Activated T-helper 1 cell treated with anti-CD3 and anti-CD28 coated beads, Interleukin-12 subunit alpha, Interleukin-12 subunit beta, Interleukin-2, Interleukin-4 antibody, amounts not matched to agents 30 ng/mL and 10 ng/mL and 1 ng/mL, durations not matched to agents 14 hours and 24 hours and 36 hours (primary cell): ENCODE data around the gene FDXR. TPM values are rescaled to one million over a fixed set of nuclear protein-coding genes. Genes with fewer than 3 reads are reported as not detected.
"Not testable (repeated sequence)": the region's sequence is repeated elsewhere in the genome, so short reads cannot be mapped to it uniquely, and the experiment has no call there.

Source experiments
- DNase-seq: peaks from one replicate; pipeline ENCODE4 v3.0.0; 2021; ENCODE audit warnings: low spot score
- H3K27ac Mint-ChIP-seq: one replicate; pipeline ENCODE4 v1.8.0; 2021; ENCODE audit warnings: mild to moderate bottlenecking, mixed read lengths
- H3K27me3 Mint-ChIP-seq: one replicate; pipeline ENCODE4 v1.8.0; 2022; ENCODE audit warnings: mild to moderate bottlenecking, moderate library complexity, mixed read lengths; ENCODE audit not compliant: insufficient read depth
- H3K36me3 Mint-ChIP-seq: one replicate; pipeline ENCODE4 v1.8.0; 2021; ENCODE audit warnings: low read depth, mixed read lengths
- H3K4me1 Mint-ChIP-seq: one replicate; pipeline ENCODE4 v1.8.0; 2021; ENCODE audit warnings: low read depth, mixed read lengths
- H3K4me3 Mint-ChIP-seq: one replicate; pipeline ENCODE4 v1.8.0; 2021; ENCODE audit warnings: mild to moderate bottlenecking, moderate library complexity, mixed read lengths
- H3K9me3 Mint-ChIP-seq: one replicate; pipeline ENCODE4 v1.8.0; 2021; ENCODE audit warnings: mixed read lengths
- intact Hi-C: fragments of 100-400 bp; cut with micrococcal nuclease; formaldehyde crosslinking; loops from one replicate; pipeline ENCODE4 v1.15.1; 2024
- total RNA-seq: library from RNA; stranded (reverse); gene quantifications from 2 replicates; pipeline ENCODE4 v1.2.3, GENCODE V29; 2022

FDXR gene
- total RNA-seq, 1 donor from 2014 or later, result 21.5 TPM

GRCh38 chr17:74909097-74909496 is 36.3 kb upstream of the FDXR start:
- H3K4me3 Mint-ChIP-seq, H3K4me1 Mint-ChIP-seq, H3K9me3 Mint-ChIP-seq, H3K36me3 Mint-ChIP-seq, intact Hi-C loops, DNase-seq, H3K27ac Mint-ChIP-seq: not testable (repeated sequence)
- peaks cover 14% of the 10 kb centered on the region for H3K27me3 Mint-ChIP-seq

GRCh38 chr17:74907012-74907411 is 34.2 kb upstream of the FDXR start:
- intact Hi-C loops, result no loop called here
- no peak for DNase-seq

GRCh38 chr17:74906214-74906793 is 33.5 kb upstream of the FDXR start:
- intact Hi-C loops, H3K9me3 Mint-ChIP-seq, DNase-seq, H3K36me3 Mint-ChIP-seq, H3K27ac Mint-ChIP-seq, H3K4me1 Mint-ChIP-seq, H3K4me3 Mint-ChIP-seq: not testable (repeated sequence)
- peaks cover 13% of the 10 kb centered on the region for H3K27me3 Mint-ChIP-seq

More at GRCh38 chr17:74907012-74907411, 34.2 kb upstream of the FDXR start:
- H3K27me3 Mint-ChIP-seq, result peaks cover 13% of the 10 kb centered on the region
- H3K36me3 Mint-ChIP-seq, result no peaks in the 10 kb centered on the region
- no peak overlapping the region for H3K4me3 Mint-ChIP-seq
- no peaks in the 10 kb centered on the region for H3K4me1 Mint-ChIP-seq
- no peaks in the 10 kb centered on the region for H3K9me3 Mint-ChIP-seq
- H3K27ac Mint-ChIP-seq, result no peak overlapping the region

- Mint-ChIP-seq H3K4me3 (no peak overlapping the region), H3K36me3 (no peaks in the 10 kb centered on the region), H3K4me1 (no peaks in the 10 kb centered on the region), H3K9me3 (no peaks in the 10 kb centered on the region), H3K27me3 (peaks cover 13% of the 10 kb centered on the region), H3K27ac (no peak overlapping the region)
- DNase-seq, result no peak
- intact Hi-C loops, result no loop called here
Measured at GRCh38 chr17:74904687-74905409, 32.1 kb upstream of the FDXR start.

DNA sequence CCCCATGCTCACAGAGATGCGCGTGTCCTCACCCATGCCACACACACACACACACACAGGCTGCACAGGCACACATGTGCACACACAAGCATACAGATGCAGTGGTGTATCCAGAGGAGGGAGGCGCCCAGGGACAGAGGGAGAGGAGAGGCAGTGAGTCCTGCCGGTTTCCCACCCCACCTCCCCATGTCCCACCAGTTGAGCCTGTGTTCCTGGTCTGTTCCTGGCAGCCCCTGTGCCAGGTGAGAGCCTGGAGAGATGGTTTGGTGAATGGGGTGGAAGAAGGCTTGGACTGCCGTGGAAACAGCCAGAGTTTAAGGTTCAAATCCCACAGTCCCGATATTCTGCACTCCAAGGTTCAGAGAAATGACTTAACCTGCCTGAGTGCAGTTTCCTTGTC is 30.9 kb upstream of the FDXR start:
- no peak for DNase-seq
- Mint-ChIP-seq H3K27ac (no peak overlapping the region), H3K36me3 (no peaks in the 10 kb centered on the region), H3K27me3 (peaks cover 6% of the 10 kb centered on the region), H3K4me1 (no peaks in the 10 kb centered on the region), H3K9me3 (no peaks in the 10 kb centered on the region), H3K4me3 (no peak overlapping the region)
- intact Hi-C loops, result no loop called here

DNA sequence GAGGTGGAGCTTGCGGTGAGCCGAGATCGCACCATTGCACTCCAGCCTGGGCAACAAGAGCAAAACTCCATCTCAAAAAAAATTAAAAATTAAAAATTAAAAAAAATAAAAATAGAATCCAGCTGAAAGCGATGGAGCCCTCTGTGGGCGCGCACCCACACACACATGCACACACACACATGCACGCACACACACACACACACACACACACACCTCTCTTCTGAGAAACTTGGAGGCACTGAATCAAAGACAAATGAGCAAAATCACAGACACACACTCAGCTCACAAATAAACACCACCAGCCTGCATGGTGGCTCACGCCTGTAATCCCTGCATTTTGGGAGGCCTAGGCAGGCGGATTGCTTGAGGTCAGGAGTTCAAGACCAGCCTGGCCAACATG is 30.2 kb upstream of the FDXR start:
- Mint-ChIP-seq H3K36me3 (no peaks in the 10 kb centered on the region), H3K27ac (no peak overlapping the region), H3K27me3 (peaks cover 11% of the 10 kb centered on the region), H3K4me3 (no peak overlapping the region), H3K4me1 (no peaks in the 10 kb centered on the region), H3K9me3 (no peaks in the 10 kb centered on the region)
- intact Hi-C loops, result no loop called here
- no peak for DNase-seq

- Mint-ChIP-seq H3K4me3 (no peak overlapping the region), H3K9me3 (no peaks in the 10 kb centered on the region), H3K27ac (no peak overlapping the region), H3K4me1 (no peaks in the 10 kb centered on the region), H3K36me3 (no peaks in the 10 kb centered on the region), H3K27me3 (peaks cover 12% of the 10 kb centered on the region)
- no peak for DNase-seq
- intact Hi-C loops, result no loop called here
Measured at GRCh38 chr17:74901353-74902135, 28.8 kb upstream of the FDXR start.

- Mint-ChIP-seq H3K4me3 (no peak overlapping the region), H3K9me3 (no peaks in the 10 kb centered on the region), H3K27me3 (peaks cover 25% of the 10 kb centered on the region), H3K36me3 (no peaks in the 10 kb centered on the region), H3K4me1 (no peaks in the 10 kb centered on the region), H3K27ac (no peak overlapping the region)
- intact Hi-C loops, result no loop called here
- no peak for DNase-seq
Measured at GRCh38 chr17:74900208-74900607, 27.4 kb upstream of the FDXR start.

DNA sequence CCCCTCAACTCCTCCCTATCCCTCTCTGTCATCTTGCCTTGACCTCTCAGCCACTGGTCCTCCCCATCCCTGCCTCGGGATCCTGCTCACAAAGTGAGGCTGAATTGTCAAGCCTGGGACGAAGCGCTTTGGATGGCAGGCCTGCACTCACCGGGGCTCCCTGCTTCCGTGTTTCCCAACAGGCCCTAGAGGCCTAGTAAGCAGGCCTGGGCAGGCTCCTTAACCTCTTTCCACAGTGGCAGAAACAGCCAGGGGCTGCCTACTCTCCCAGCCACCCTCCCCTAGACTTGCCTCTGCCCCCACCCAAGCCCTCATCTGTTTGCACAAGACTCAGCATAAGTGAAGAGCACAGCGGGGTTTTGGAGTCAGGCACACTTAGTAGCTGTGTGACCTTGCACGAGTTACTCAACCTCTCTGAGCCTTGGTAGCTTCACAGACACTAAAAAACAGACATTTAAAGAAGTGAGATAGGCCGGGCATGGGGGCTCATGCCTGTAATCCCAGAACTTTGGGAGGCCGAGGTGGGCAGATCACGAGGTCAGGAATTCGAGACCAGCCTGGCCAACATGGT is 25.7 kb upstream of the FDXR start:
- H3K27me3 Mint-ChIP-seq, result peaks cover 37% of the 10 kb centered on the region
- no peaks in the 10 kb centered on the region for H3K4me1 Mint-ChIP-seq
- no peak for DNase-seq
- H3K27ac Mint-ChIP-seq, result no peak overlapping the region
- intact Hi-C loops, result no loop called here
- no peaks in the 10 kb centered on the region for H3K9me3 Mint-ChIP-seq
- no peak overlapping the region for H3K4me3 Mint-ChIP-seq
- no peaks in the 10 kb centered on the region for H3K36me3 Mint-ChIP-seq

DNA sequence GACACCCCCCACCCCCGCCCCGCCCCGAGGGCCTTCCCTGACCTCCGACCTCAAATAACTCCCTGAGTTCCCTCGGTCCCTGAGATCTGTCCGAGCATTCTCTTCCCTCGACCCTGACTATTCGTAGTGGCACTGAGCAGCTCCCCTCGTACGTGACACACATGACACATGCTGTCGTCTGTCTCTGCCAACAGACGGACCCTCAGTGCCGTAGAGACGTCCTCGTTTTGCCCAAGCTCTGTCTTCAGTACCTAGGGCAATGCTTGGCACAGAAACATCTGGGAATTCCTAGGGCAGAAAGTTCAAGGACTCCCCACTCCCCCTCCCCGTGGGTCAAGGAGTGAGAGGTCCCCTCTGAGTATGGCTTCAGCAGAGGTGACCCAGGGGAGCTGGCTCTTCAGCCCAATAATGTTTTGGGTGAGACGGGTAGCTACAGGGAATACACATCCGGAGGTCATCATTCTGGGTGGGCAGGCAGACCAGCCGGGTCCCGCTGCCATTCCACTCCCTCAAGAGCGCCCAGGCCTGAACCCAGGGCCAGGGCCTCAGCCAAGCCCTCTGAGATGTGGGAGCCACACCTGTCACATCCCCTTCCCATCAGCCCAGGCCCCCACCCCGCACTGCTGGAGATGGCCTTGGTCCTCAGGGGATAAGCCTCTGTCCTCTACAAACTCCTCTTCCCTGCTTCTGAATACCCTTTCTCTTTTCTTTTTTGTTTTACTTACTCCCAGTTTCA is 21.3 kb upstream of the FDXR start:
- Mint-ChIP-seq H3K4me1 (no peaks in the 10 kb centered on the region), H3K27ac (no peak overlapping the region)

DNA sequence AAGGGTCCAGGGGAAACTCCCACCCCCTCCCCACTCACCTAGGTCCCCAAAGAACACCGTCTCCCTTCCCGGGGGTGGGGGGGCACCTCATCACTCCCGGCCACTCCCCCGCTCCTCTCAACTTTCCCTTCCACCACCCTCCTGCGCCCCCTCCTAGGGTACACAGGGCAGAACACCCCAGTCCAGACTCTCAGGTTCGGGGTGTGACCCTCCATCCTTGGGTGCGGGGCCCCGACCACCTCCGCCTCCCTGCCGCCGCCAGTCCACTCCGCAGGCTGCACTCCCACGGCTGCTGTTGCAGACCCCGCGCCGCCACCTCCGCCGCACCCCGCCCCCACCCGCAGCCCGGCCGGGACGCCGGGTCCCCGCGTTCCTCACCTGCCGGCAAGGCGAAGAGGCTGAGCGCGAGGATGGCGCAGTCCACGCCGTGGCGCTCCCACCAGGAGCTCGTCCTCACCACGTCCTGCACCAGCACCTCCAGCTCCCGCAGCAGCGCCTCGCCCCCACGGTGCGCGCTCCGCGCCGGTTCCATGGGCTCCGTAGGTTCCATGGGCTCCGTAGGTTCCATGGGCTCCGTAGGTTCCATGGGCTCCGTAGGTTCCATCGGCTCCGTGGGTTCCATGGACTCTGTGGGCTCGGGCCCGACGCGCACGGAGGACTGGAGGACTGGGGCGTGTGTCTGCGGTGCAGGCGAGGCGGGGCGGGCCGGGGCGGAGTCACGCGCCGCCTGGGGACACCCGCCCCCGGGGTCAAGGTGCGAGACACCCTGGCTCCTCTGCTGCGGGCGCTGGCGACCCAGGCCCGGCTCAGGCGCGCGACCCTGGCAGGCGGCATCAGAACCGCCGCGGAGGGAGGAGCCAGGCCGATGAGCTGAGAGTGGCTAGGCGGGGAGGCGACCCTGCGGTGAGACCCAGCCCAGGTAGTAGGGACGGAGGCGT is 20.4 kb upstream of the FDXR start, which contains the start of gene FADS6:
TSS of gene FADS6 (minus strand) at position 660 of the 938 bp plus-strand sequence. CDS start at position 622, 38 bp downstream.
- Mint-ChIP-seq H3K4me1 (no peaks in the 10 kb centered on the region), H3K27ac (no peak within 1 kb of the TSS), H3K27me3 (peaks cover 44% of the 10 kb centered on the region), H3K9me3 (no peaks in the 10 kb centered on the region), H3K4me3 (no peak within 1 kb of the TSS), H3K36me3 (no peaks in the 10 kb centered on the region)
- intact Hi-C loops, result no loop called here
- DNase-seq, result no peak

More for the DNA sequence above, 21.3 kb upstream of the FDXR start:
- DNase-seq, result no peak
- Mint-ChIP-seq H3K9me3 (no peaks in the 10 kb centered on the region), H3K36me3 (no peaks in the 10 kb centered on the region), H3K27me3 (peaks cover 49% of the 10 kb centered on the region), H3K4me3 (no peak overlapping the region)
- intact Hi-C loops, result no loop called here
